CD4-positive, alpha-beta T cell (primary cell): ENCODE results near the gene HHIP. TPM values are rescaled to one million over a fixed set of nuclear protein-coding genes. Genes with fewer than 3 reads are reported as not detected.

Experiments
- ATAC-seq: fragments of 200-7000 bp; cut with Tn5 transposase; one replicate; pipeline ENCODE4 v1.10.0; 2022; ENCODE audit warnings: mild to moderate bottlenecking; ENCODE audit not compliant: poor library complexity
- CTCF ChIA-PET: fragments of 350-600 bp; sonication (Branson Sonifier 250); formaldehyde crosslinking; loops from one replicate; lab custom pipeline; 2021; ENCODE audit warnings: antibody characterized with exemption, inconsistent platforms; lab: Charles Lee
- POLR2A ChIA-PET: fragments of 350-600 bp; sonication (Branson Sonifier 250); formaldehyde crosslinking; loops from one replicate; lab custom pipeline; 2021; ENCODE audit warnings: antibody characterized with exemption, inconsistent platforms; lab: Charles Lee
- DNase-seq, 14 experiments: peaks; one replicate each; pipeline ENCODE4 v3.0.0-alpha.2; 2013 to 2020; ENCODE audit warnings: mixed read lengths in 2 of 14
- H3K27ac ChIP-seq, 2 donors: one replicate each; pipeline versions ENCODE4 v1.5.1 to v1.7.0; 2013; ENCODE audit warnings: low read length in 2 of 2, low read depth in 1 of 2, mild to moderate bottlenecking in 1 of 2
- H3K27me3 ChIP-seq, 2 experiments: 1 replicate in 1 of 2; 2 replicates in 1 of 2; pipeline versions ENCODE4 v1.6.1 to v1.7.0; 2013; ENCODE audit warnings: low read length in 2 of 2, control low read depth in 1 of 2, mild to moderate bottlenecking in 1 of 2, moderate library complexity in 1 of 2; ENCODE audit not compliant: insufficient read depth in 2 of 2, control insufficient read depth in 1 of 2
- H3K36me3 ChIP-seq: one replicate; pipeline ENCODE4 v1.6.1; 2013; ENCODE audit warnings: low read length, control low read depth; ENCODE audit not compliant: insufficient read depth
- H3K4me1 ChIP-seq: one replicate; pipeline ENCODE4 v1.6.1; 2013; ENCODE audit warnings: low read length, control low read depth; ENCODE audit not compliant: insufficient read depth
- H3K4me3 ChIP-seq: one replicate; pipeline ENCODE4 v1.5.1; 2013; ENCODE audit warnings: mild to moderate bottlenecking, low read length, moderate library complexity
- H3K9me3 ChIP-seq, 2 experiments: 1 replicate in 1 of 2; 2 replicates in 1 of 2; pipeline versions ENCODE4 v1.6.1 to v1.7.0; 2013; ENCODE audit warnings: low read length in 2 of 2, mild to moderate bottlenecking in 2 of 2, control low read depth in 1 of 2, moderate library complexity in 1 of 2; ENCODE audit not compliant: control insufficient read depth in 1 of 2, insufficient read depth in 1 of 2
- H3K27ac Mint-ChIP-seq: one replicate; pipeline ENCODE4 v1.8.0; 2020; ENCODE audit warnings: mixed read lengths
- H3K27me3 Mint-ChIP-seq: one replicate; pipeline ENCODE4 v1.8.0; 2021; ENCODE audit warnings: mixed read lengths
- H3K36me3 Mint-ChIP-seq: one replicate; pipeline ENCODE4 v1.8.0; 2021; ENCODE audit warnings: low read depth, mixed read lengths
- H3K4me1 Mint-ChIP-seq: one replicate; pipeline ENCODE4 v1.8.0; 2021; ENCODE audit warnings: low read depth, mixed read lengths
- H3K4me3 Mint-ChIP-seq: one replicate; pipeline ENCODE4 v1.8.0; 2020; ENCODE audit warnings: mild to moderate bottlenecking, mixed read lengths
- H3K9me3 Mint-ChIP-seq: one replicate; pipeline ENCODE4 v1.8.0; 2020; ENCODE audit warnings: mixed read lengths
- intact Hi-C, 2 experiments: fragments of 100-400 bp; cut with DNase I in 1 of 2; cut with micrococcal nuclease in 1 of 2; formaldehyde crosslinking; loops; one replicate each; pipeline versions ENCODE4 v1.15.1 to v1.9.0; 2023 to 2025; cut with DNase I, micrococcal nuclease
- total RNA-seq, 174 experiments: library from RNA in 2 of 174; stranded (reverse) in 2 of 174; gene quantifications; one replicate each; pipeline ENCODE4 v1.2.3 and lab custom pipeline; 2021 to 2026
- TF ChIP-seq, protein P1 (sequence below): fragments of 200-600 bp; IDR thresholded peaks from one replicate; pipeline ENCODE4 v1.8.0; 2022; ENCODE audit warnings: antibody characterized with exemption, mild to moderate bottlenecking

Gene HHIP
- total RNA-seq, 2 experiments from 2014 or later, result not detected

DNA sequence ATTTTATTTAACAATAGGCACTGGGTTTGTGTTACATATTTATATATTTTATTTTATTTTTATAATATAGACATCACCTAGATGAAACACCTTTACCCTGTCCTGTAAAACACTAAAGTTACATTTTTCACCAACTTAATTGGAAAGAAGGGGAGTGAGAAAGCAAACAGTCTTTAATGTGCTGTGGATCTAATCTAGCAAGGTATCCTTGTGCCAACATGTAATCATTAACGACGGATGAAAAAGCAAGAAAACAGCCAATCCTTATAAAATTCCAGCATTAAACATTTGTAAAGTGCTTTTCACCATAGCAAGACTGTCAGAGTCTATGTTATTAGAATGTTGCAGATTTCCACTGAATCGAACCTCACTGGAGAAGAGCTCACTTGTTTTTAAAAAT lies 92.7 kb downstream of the HHIP start:
- no peaks in the 10 kb centered on the region for H3K36me3 ChIP-seq
- DNase-seq, result no peak
- Mint-ChIP-seq H3K4me1 (no peaks in the 10 kb centered on the region), H3K27me3 (no peaks in the 10 kb centered on the region), H3K9me3 (no peaks in the 10 kb centered on the region), H3K4me3 (no peak overlapping the region), H3K27ac (no peak overlapping the region), H3K36me3 (no peaks in the 10 kb centered on the region)
- no peak for ATAC-seq
- intact Hi-C loops, result no loop called here
- H3K4me3 ChIP-seq, result no peak overlapping the region
- TF ChIP-seq, protein P1, sequence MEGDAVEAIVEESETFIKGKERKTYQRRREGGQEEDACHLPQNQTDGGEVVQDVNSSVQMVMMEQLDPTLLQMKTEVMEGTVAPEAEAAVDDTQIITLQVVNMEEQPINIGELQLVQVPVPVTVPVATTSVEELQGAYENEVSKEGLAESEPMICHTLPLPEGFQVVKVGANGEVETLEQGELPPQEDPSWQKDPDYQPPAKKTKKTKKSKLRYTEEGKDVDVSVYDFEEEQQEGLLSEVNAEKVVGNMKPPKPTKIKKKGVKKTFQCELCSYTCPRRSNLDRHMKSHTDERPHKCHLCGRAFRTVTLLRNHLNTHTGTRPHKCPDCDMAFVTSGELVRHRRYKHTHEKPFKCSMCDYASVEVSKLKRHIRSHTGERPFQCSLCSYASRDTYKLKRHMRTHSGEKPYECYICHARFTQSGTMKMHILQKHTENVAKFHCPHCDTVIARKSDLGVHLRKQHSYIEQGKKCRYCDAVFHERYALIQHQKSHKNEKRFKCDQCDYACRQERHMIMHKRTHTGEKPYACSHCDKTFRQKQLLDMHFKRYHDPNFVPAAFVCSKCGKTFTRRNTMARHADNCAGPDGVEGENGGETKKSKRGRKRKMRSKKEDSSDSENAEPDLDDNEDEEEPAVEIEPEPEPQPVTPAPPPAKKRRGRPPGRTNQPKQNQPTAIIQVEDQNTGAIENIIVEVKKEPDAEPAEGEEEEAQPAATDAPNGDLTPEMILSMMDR, result no peak
- H3K9me3 ChIP-seq, result no peaks in the 10 kb centered on the region
- H3K4me1 ChIP-seq, result no peaks in the 10 kb centered on the region
- no peaks in the 10 kb centered on the region for H3K27me3 ChIP-seq
- H3K27ac ChIP-seq, result no peak overlapping the region
- ChIA-PET CTCF (no interaction called here), POLR2A (no interaction called here)

DNA sequence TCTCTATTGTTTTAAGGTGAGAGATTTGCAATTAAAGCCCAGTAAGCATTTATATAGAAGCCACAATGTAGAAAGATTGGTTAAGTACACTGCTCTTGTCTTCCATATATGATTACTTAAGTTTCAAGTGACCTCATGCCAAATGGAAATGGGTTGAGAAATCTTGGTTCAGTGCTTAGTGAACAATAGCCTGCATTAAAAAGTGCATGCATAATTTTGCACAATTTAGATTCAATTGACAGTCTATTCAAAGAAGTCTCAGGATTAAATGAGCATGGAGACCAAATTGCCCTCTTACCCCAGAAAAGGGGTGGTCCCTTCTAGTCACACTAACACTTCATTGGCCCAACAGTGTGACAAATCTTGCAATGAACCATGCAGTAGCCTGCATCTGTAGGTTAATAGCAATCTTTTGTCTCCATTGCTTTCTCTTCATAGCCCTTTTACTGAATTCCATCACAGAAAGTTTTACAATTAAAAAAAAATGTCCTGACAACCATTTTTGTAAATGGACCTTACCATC lies 93.6 kb downstream of the HHIP start:
- Histone ChIP-seq H3K27ac (no peak overlapping the region), H3K4me1 (no peaks in the 10 kb centered on the region), H3K9me3 (no peaks in the 10 kb centered on the region), H3K4me3 (no peak overlapping the region), H3K36me3 (no peaks in the 10 kb centered on the region), H3K27me3 (no peaks in the 10 kb centered on the region)
- Mint-ChIP-seq H3K27ac (no peak overlapping the region), H3K27me3 (no peaks in the 10 kb centered on the region), H3K36me3 (no peaks in the 10 kb centered on the region), H3K4me3 (no peak overlapping the region), H3K4me1 (no peaks in the 10 kb centered on the region), H3K9me3 (no peaks in the 10 kb centered on the region)
- CTCF ChIA-PET, result no interaction called here
- ATAC-seq (no peak), DNase-seq (no peak)
- intact Hi-C loops, result no loop called here
- POLR2A ChIA-PET, result no interaction called here
- TF ChIP-seq, protein P1, result no peak

DNA sequence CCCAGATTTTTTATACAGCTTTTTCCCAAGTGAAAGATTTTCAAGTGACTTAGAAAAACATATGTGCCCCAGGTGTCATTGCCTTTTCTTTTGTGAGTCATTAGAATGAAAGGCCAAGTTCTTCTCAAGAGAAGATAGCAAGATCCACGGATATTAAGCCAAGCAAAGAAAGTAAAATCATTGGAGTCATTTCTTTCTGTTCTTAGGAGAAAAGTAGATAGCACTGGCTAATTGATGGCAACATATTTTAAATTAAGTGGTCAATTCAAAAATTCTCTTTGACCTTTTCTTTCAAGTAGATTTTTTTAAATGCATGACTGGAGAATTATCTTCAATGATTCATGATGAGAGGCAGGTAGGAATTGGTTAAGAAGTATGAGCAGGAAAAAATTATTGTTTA lies 94.4 kb downstream of the HHIP start:
- Histone ChIP-seq H3K36me3 (no peaks in the 10 kb centered on the region), H3K27ac (no peak overlapping the region), H3K9me3 (no peaks in the 10 kb centered on the region), H3K4me1 (no peaks in the 10 kb centered on the region), H3K4me3 (no peak overlapping the region), H3K27me3 (no peaks in the 10 kb centered on the region)
- no peaks in the 10 kb centered on the region for H3K36me3 Mint-ChIP-seq
- H3K4me1 Mint-ChIP-seq, result no peaks in the 10 kb centered on the region
- CTCF ChIA-PET, result no interaction called here
- no peaks in the 10 kb centered on the region for H3K9me3 Mint-ChIP-seq
- TF ChIP-seq, protein P1, result no peak
- ATAC-seq, result no peak
- no peak overlapping the region for H3K4me3 Mint-ChIP-seq
- POLR2A ChIA-PET, result no interaction called here
- DNase-seq, result no peak
- H3K27me3 Mint-ChIP-seq, result no peaks in the 10 kb centered on the region
- intact Hi-C loops, result no loop called here
- no peak overlapping the region for H3K27ac Mint-ChIP-seq
